Endothelial cell of umbilical vein (primary cell): ENCODE measurements around the gene TPRX2.

Source experiments
- CTCF ChIP-seq, 2 donors: IDR thresholded peaks; 1 replicate in 1 of 2; 2 replicates in 1 of 2; pipeline ENCODE4 v1.5.1; 2011; ENCODE audit warnings: low read length in 2 of 2, mild to moderate bottlenecking in 2 of 2, moderate library complexity in 2 of 2, control low read depth in 1 of 2, inconsistent platforms in 1 of 2, low read depth in 1 of 2; ENCODE audit not compliant: insufficient read depth in 1 of 2; ENCODE audit errors: extremely low read depth in 1 of 2
- POLR2AphosphoS5 ChIP-seq: IDR thresholded peaks from 2 replicates; pipeline ENCODE4 v1.6.1; 2012; ENCODE audit warnings: low read depth, mild to moderate bottlenecking, control low read depth, low read length, moderate library complexity; ENCODE audit not compliant: insufficient read depth

- TF ChIP-seq CTCF (IDR thresholded peaks at IDR 0.05; ENCODE audit: extremely low read depth in 1 of 2, insufficient read depth in 1 of 2, low read depth in 1 of 2, low read length in 2 of 2) = no peak
- no peak for TF ChIP-seq POLR2AphosphoS5
Measured at GRCh38 chr19:47897861-47898260, 38.8 kb downstream of the TPRX2 start.
